IMR-90 (cell line): ENCODE results near the gene PSG2.
"Not testable (repeated sequence)": the region's sequence is repeated elsewhere in the genome, so short reads cannot be mapped to it uniquely, and the experiment has no call there.

Source experiments
- BHLHE40 ChIP-seq: fragments of 150-350 bp; IDR thresholded peaks from 2 replicates; pipeline ENCODE4 v1.6.1; 2016; ENCODE audit warnings: mild to moderate bottlenecking, low read depth, low read length
- MXI1 ChIP-seq: IDR thresholded peaks from 2 replicates; pipeline ENCODE4 v1.6.1; 2012; ENCODE audit warnings: low read depth, mild to moderate bottlenecking, low read length, moderate library complexity, borderline replicate concordance
- POLR2A ChIP-seq: IDR thresholded peaks from 2 replicates; pipeline ENCODE4 v1.6.1; 2012; ENCODE audit warnings: mild to moderate bottlenecking, low read depth, low read length
- RCOR1 ChIP-seq: IDR thresholded peaks from 2 replicates; pipeline ENCODE4 v1.6.1; 2012; ENCODE audit warnings: mild to moderate bottlenecking, low read length, improper control_type of control experiment; ENCODE audit not compliant: insufficient replicate concordance
- TF ChIP-seq, protein P1 (sequence below): conservative IDR thresholded peaks from 2 replicates; pipeline ENCODE4 v1.5.1; 2012; ENCODE audit warnings: mild to moderate bottlenecking, low read depth, low read length, improper control_type of control experiment
- TF ChIP-seq, protein P2 (sequence below): fragments of 150-350 bp; IDR thresholded peaks from 2 replicates; pipeline ENCODE4 v1.6.1; 2017; ENCODE audit warnings: mild to moderate bottlenecking, antibody characterized with exemption, low read length, low read depth
- TF ChIP-seq, protein P3 (sequence below): fragments of 150-350 bp; IDR thresholded peaks from 2 replicates; pipeline ENCODE4 v1.6.1; 2016; ENCODE audit warnings: low read depth, mild to moderate bottlenecking, low read length, moderate library complexity, borderline replicate concordance

DNA sequence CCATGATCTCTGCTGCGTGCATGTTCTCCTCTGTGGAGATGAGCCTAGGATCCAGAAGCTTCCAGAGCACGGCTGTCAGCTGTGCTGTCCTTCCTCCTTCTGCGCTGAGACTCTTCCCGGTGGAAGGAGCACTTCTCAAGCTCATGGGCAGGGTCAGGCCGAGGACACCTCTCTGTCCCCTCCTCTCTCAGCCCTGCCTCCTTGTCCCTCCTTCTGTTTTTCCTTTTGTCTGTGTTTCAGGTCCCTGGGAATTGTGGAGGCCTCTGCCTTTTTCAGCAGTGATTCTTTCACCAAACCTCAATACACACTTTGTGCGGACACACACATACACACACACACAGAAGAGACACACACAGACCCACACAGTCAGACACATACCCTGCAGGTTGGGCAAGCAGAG, 56.1 kb downstream of the PSG2 start, which contains the start of gene PSG11:
- not testable (repeated sequence) for TF ChIP-seq BHLHE40, MXI1, POLR2A, RCOR1
- TF ChIP-seq, protein P1, sequence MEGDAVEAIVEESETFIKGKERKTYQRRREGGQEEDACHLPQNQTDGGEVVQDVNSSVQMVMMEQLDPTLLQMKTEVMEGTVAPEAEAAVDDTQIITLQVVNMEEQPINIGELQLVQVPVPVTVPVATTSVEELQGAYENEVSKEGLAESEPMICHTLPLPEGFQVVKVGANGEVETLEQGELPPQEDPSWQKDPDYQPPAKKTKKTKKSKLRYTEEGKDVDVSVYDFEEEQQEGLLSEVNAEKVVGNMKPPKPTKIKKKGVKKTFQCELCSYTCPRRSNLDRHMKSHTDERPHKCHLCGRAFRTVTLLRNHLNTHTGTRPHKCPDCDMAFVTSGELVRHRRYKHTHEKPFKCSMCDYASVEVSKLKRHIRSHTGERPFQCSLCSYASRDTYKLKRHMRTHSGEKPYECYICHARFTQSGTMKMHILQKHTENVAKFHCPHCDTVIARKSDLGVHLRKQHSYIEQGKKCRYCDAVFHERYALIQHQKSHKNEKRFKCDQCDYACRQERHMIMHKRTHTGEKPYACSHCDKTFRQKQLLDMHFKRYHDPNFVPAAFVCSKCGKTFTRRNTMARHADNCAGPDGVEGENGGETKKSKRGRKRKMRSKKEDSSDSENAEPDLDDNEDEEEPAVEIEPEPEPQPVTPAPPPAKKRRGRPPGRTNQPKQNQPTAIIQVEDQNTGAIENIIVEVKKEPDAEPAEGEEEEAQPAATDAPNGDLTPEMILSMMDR = not testable (repeated sequence)
- TF ChIP-seq, protein P2, sequence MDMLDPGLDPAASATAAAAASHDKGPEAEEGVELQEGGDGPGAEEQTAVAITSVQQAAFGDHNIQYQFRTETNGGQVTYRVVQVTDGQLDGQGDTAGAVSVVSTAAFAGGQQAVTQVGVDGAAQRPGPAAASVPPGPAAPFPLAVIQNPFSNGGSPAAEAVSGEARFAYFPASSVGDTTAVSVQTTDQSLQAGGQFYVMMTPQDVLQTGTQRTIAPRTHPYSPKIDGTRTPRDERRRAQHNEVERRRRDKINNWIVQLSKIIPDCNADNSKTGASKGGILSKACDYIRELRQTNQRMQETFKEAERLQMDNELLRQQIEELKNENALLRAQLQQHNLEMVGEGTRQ = not testable (repeated sequence)
- TF ChIP-seq, protein P3, sequence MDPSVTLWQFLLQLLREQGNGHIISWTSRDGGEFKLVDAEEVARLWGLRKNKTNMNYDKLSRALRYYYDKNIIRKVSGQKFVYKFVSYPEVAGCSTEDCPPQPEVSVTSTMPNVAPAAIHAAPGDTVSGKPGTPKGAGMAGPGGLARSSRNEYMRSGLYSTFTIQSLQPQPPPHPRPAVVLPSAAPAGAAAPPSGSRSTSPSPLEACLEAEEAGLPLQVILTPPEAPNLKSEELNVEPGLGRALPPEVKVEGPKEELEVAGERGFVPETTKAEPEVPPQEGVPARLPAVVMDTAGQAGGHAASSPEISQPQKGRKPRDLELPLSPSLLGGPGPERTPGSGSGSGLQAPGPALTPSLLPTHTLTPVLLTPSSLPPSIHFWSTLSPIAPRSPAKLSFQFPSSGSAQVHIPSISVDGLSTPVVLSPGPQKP = not testable (repeated sequence)
